Activated T-cell treated with anti-CD3 and anti-CD28 coated beads, Interleukin-2, amount 50 U/mL, for 24 hours (primary cell): Measurements from ENCODE around the gene ADM.

ENCODE experiments used
- DNase-seq: peaks from one replicate; pipeline ENCODE4 v3.0.0-alpha.2; 2020
- H3K27ac Mint-ChIP-seq: 2 replicates; pipeline ENCODE4 v1.8.0; 2020; ENCODE audit warnings: mild to moderate bottlenecking, mixed read lengths
- H3K27me3 Mint-ChIP-seq: 2 replicates; pipeline ENCODE4 v1.8.0; 2020; ENCODE audit warnings: mixed read lengths
- H3K36me3 Mint-ChIP-seq: 2 replicates; pipeline ENCODE4 v1.8.0; 2020; ENCODE audit warnings: low read depth, mixed read lengths
- H3K4me1 Mint-ChIP-seq: 2 replicates; pipeline ENCODE4 v1.8.0; 2020; ENCODE audit warnings: low read depth, mixed read lengths
- H3K4me3 Mint-ChIP-seq: 2 replicates; pipeline ENCODE4 v1.8.0; 2020; ENCODE audit warnings: mild to moderate bottlenecking, moderate library complexity, mixed read lengths
- H3K9me3 Mint-ChIP-seq: 2 replicates; pipeline ENCODE4 v1.8.0; 2020; ENCODE audit warnings: mixed read lengths

The ADM gene

DNA sequence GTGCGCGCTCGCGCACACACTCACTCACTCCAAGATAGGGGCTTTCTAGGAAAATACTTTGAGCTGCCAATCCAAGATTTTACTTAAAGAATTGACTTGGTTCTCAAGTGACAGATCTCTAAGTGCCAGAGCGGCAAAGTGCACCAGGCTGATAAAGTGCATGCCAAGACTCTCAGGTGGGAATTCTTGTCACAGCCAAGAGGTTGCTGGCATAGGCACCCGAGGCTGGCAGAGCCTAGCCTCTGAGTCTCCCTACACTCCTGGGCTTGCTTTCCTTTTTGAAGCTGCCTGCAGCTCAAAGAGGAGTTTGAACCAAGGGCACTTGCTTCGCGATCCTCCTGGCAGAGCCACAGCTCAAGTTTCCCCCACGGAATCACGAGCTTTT lies 2.5 kb upstream of the ADM start:
- Mint-ChIP-seq H3K36me3 (no peaks in the 10 kb centered on the region), H3K27ac (no peak overlapping the region), H3K9me3 (no peaks in the 10 kb centered on the region), H3K4me3 (peak overlapping the region; percentile 85), H3K4me1 (peaks cover 58% of the 10 kb centered on the region), H3K27me3 (peaks cover 76% of the 10 kb centered on the region)
- no peak for DNase-seq

GRCh38 chr11:10302744-10303557 lies 1.9 kb upstream of the ADM start:
- peaks cover 59% of the 10 kb centered on the region for H3K4me1 Mint-ChIP-seq
- peak; percentile 69 for DNase-seq
- peaks cover 72% of the 10 kb centered on the region for H3K27me3 Mint-ChIP-seq

GRCh38 chr11:10303558-10304363 lies 1.1 kb upstream of the ADM start:
- Mint-ChIP-seq H3K9me3 (no peaks in the 10 kb centered on the region), H3K27ac (peak overlapping the region; percentile 66), H3K4me3 (peak overlapping the region; percentile 85), H3K36me3 (no peaks in the 10 kb centered on the region), H3K4me1 (peaks cover 61% of the 10 kb centered on the region), H3K27me3 (peaks cover 79% of the 10 kb centered on the region)
- peak; percentile 59 for DNase-seq

More at GRCh38 chr11:10302744-10303557, 1.9 kb upstream of the ADM start:
- H3K4me3 Mint-ChIP-seq, result peak overlapping the region; percentile 85
- H3K27ac Mint-ChIP-seq, result peak overlapping the region; percentile 79
- H3K36me3 Mint-ChIP-seq, result no peaks in the 10 kb centered on the region
- no peaks in the 10 kb centered on the region for H3K9me3 Mint-ChIP-seq

GRCh38 chr11:10305262-10305963 lies 540 bp downstream of the ADM start:
- Mint-ChIP-seq H3K36me3 (no peaks in the 10 kb centered on the region), H3K4me3 (peak overlapping the region; percentile 85), H3K27me3 (peaks cover 85% of the 10 kb centered on the region), H3K27ac (no peak overlapping the region), H3K4me1 (peaks cover 65% of the 10 kb centered on the region), H3K9me3 (no peaks in the 10 kb centered on the region)
- DNase-seq, result peak; percentile 61

DNA sequence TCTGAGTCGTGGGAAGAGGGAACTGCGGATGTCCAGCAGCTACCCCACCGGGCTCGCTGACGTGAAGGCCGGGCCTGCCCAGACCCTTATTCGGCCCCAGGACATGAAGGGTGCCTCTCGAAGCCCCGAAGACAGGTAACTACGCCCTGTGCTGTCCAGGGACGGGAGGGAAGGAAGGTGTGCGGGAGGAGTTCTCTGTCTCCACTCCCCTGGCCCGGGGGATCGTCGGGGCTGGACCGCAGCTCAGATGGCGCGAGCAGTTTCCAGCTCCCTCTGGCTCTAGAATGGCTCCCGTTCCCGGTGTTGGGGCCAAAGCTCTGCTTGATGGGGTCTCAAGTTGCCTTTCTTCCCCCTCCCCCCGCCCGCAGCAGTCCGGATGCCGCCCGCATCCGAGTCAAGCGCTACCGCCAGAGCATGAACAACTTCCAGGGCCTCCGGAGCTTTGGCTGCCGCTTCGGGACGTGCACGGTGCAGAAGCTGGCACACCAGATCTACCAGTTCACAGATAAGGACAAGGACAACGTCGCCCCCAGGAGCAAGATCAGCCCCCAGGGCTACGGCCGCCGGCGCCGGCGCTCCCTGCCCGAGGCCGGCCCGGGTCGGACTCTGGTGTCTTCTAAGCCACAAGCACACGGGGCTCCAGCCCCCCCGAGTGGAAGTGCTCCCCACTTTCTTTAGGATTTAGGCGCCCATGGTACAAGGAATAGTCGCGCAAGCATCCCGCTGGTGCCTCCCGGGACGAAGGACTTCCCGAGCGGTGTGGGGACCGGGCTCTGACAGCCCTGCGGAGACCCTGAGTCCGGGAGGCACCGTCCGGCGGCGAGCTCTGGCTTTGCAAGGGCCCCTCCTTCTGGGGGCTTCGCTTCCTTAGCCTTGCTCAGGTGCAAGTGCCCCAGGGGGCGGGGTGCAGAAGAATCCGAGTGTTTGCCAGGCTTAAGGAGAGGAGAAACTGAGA lies 1.4 kb downstream of the ADM start:
- H3K4me3 Mint-ChIP-seq, result peak overlapping the region; percentile 85
- peak; percentile 48 for DNase-seq
- H3K36me3 Mint-ChIP-seq, result no peaks in the 10 kb centered on the region
- peaks cover 81% of the 10 kb centered on the region for H3K27me3 Mint-ChIP-seq
- H3K4me1 Mint-ChIP-seq, result peaks cover 65% of the 10 kb centered on the region
- no peak overlapping the region for H3K27ac Mint-ChIP-seq
- no peaks in the 10 kb centered on the region for H3K9me3 Mint-ChIP-seq

- Mint-ChIP-seq H3K4me3 (peak overlapping the region; percentile 85), H3K27ac (no peak overlapping the region), H3K4me1 (peaks cover 63% of the 10 kb centered on the region), H3K9me3 (no peaks in the 10 kb centered on the region), H3K36me3 (no peaks in the 10 kb centered on the region), H3K27me3 (peaks cover 81% of the 10 kb centered on the region)
- no peak for DNase-seq
These were observed 2.1 kb downstream of the ADM start for GRCh38 chr11:10307022-10307399.

GRCh38 chr11:10307400-10308200 lies 2.7 kb downstream of the ADM start:
- peak overlapping the region; percentile 85 for H3K4me3 Mint-ChIP-seq
- H3K27ac Mint-ChIP-seq, result peak overlapping the region; percentile 84
- no peaks in the 10 kb centered on the region for H3K9me3 Mint-ChIP-seq
- peak; percentile 89 for DNase-seq
- H3K36me3 Mint-ChIP-seq, result no peaks in the 10 kb centered on the region
- H3K4me1 Mint-ChIP-seq, result peaks cover 61% of the 10 kb centered on the region
- peaks cover 81% of the 10 kb centered on the region for H3K27me3 Mint-ChIP-seq

- no peak for DNase-seq
- peaks cover 76% of the 10 kb centered on the region for H3K27me3 Mint-ChIP-seq
- peak overlapping the region; percentile 85 for H3K4me3 Mint-ChIP-seq
- H3K36me3 Mint-ChIP-seq, result no peaks in the 10 kb centered on the region
- peak overlapping the region; percentile 84 for H3K27ac Mint-ChIP-seq
- H3K4me1 Mint-ChIP-seq, result peaks cover 53% of the 10 kb centered on the region
- no peaks in the 10 kb centered on the region for H3K9me3 Mint-ChIP-seq
These were observed 3.5 kb downstream of the ADM start for GRCh38 chr11:10308201-10308954.

- Mint-ChIP-seq H3K27me3 (peaks cover 70% of the 10 kb centered on the region), H3K36me3 (no peaks in the 10 kb centered on the region), H3K4me3 (no peak overlapping the region), H3K27ac (no peak overlapping the region), H3K9me3 (no peaks in the 10 kb centered on the region), H3K4me1 (peaks cover 43% of the 10 kb centered on the region)
- no peak for DNase-seq
These were observed 4.6 kb downstream of the ADM start for GRCh38 chr11:10309163-10310093.

- DNase-seq, result no peak
- Mint-ChIP-seq H3K27ac (no peak overlapping the region), H3K4me3 (no peak overlapping the region), H3K36me3 (no peaks in the 10 kb centered on the region), H3K27me3 (peaks cover 70% of the 10 kb centered on the region), H3K4me1 (peaks cover 41% of the 10 kb centered on the region), H3K9me3 (no peaks in the 10 kb centered on the region)
These were observed 5.5 kb downstream of the ADM start for GRCh38 chr11:10310301-10310841.

DNA sequence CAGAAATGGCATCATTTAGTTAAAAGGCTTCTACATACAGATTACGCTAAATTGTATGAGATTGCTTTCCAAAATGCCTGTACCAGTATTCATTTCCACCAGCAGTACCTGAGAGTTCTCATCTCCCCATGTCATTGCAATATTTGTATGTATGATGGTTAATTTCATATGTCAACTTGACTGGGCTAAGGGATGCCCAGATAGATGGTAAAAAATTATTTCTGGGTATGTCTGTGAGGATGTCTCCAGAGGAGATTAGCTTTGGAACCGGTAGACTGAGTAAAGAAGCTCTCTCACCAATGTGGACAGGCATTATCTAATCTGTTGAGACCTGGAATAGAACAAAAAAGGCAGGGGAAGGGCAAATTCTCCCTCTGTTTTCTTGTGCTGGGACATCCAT lies 6.9 kb downstream of the ADM start:
- Mint-ChIP-seq H3K27ac (no peak overlapping the region), H3K9me3 (no peaks in the 10 kb centered on the region), H3K27me3 (peaks cover 56% of the 10 kb centered on the region), H3K4me1 (peaks cover 28% of the 10 kb centered on the region), H3K4me3 (no peak overlapping the region), H3K36me3 (no peaks in the 10 kb centered on the region)
- no peak for DNase-seq
